Loucy (cell line): ENCODE results near the gene FNDC11.

ENCODE experiments used
- H2AFZ ChIP-seq: fragments of 200-600 bp; sonication (generic); 2 replicates; pipeline ENCODE4 v1.6.0; 2016; ENCODE audit warnings: antibody characterized with exemption, mild to moderate bottlenecking, low read length, moderate library complexity
- H3F3A ChIP-seq: fragments of 200-600 bp; 2 replicates; pipeline ENCODE4 v1.6.0; 2016; ENCODE audit warnings: antibody characterized with exemption, low read depth, mild to moderate bottlenecking
- H3K27me3 ChIP-seq: fragments of 200-600 bp; sonication (generic); 2 replicates; pipeline ENCODE4 v1.6.1; 2014; ENCODE audit warnings: low read length, mild to moderate bottlenecking; ENCODE audit not compliant: insufficient read depth, poor library complexity, severe bottlenecking
- H3K36me3 ChIP-seq: fragments of 200-600 bp; sonication (generic); 2 replicates; pipeline ENCODE4 v1.6.1; 2016; ENCODE audit warnings: low read length; ENCODE audit not compliant: insufficient read depth
- H3K4me1 ChIP-seq: fragments of 200-600 bp; sonication (generic); 2 replicates; pipeline ENCODE4 v1.5.1; 2014; ENCODE audit warnings: low read length, mild to moderate bottlenecking; ENCODE audit not compliant: insufficient read depth, poor library complexity, severe bottlenecking
- H3K4me2 ChIP-seq: fragments of 200-600 bp; sonication (generic); 2 replicates; pipeline ENCODE4 v1.6.0; 2014; ENCODE audit warnings: antibody characterized with exemption, low read length, low read depth, mild to moderate bottlenecking; ENCODE audit not compliant: poor library complexity, severe bottlenecking
- H3K4me3 ChIP-seq: fragments of 200-600 bp; sonication (generic); 2 replicates; pipeline ENCODE4 v1.5.1; 2014; ENCODE audit warnings: low read length, mild to moderate bottlenecking, mixed read lengths; ENCODE audit not compliant: poor library complexity, severe bottlenecking
- H3K79me2 ChIP-seq: fragments of 200-600 bp; sonication (generic); 2 replicates; pipeline ENCODE4 v1.6.1; 2014; ENCODE audit warnings: low read length; ENCODE audit not compliant: insufficient read depth
- H3K9ac ChIP-seq: fragments of 200-600 bp; sonication (generic); 2 replicates; pipeline ENCODE4 v1.6.0; 2014; ENCODE audit warnings: mild to moderate bottlenecking, low read depth, low read length, moderate library complexity; ENCODE audit not compliant: poor library complexity, severe bottlenecking
- H3K9me2 ChIP-seq: fragments of 200-600 bp; sonication (generic); replicated peaks from 2 replicates; pipeline ENCODE4 v1.6.1; 2016; ENCODE audit warnings: low read depth, low read length, mixed read lengths
- H3K9me3 ChIP-seq: fragments of 200-600 bp; sonication (generic); 2 replicates; pipeline ENCODE4 v1.6.1; 2014; ENCODE audit warnings: mild to moderate bottlenecking, antibody characterized with exemption, low read length, low read depth; ENCODE audit not compliant: insufficient read depth
- H4K20me1 ChIP-seq: fragments of 200-600 bp; sonication (generic); 2 replicates; pipeline ENCODE4 v1.6.0; 2014; ENCODE audit warnings: antibody characterized with exemption, low read length, mild to moderate bottlenecking; ENCODE audit not compliant: insufficient read depth, poor library complexity, severe bottlenecking
- CTCF ChIP-seq: fragments of 200-600 bp; sonication (generic); conservative IDR thresholded peaks from 2 replicates; pipeline ENCODE4 v1.5.1; 2014; ENCODE audit warnings: mild to moderate bottlenecking, antibody characterized with exemption, low read length
- EZH2phosphoT487 ChIP-seq: fragments of 200-600 bp; IDR thresholded peaks from 2 replicates; pipeline ENCODE4 v1.6.1; 2018; ENCODE audit warnings: antibody characterized with exemption, mild to moderate bottlenecking, moderate library complexity, borderline replicate concordance

Gene FNDC11

GRCh38 chr20:63577317-63577894 is 23.4 kb downstream of the FNDC11 start:
- H4K20me1 ChIP-seq = no peaks in the 10 kb centered on the region
- no peak overlapping the region for H3K9ac ChIP-seq
- TF ChIP-seq CTCF (no peak), EZH2phosphoT487 (no peak)
- H3F3A ChIP-seq = no peaks in the 10 kb centered on the region
- H3K4me3 ChIP-seq = no peak overlapping the region
- peaks cover 16% of the 10 kb centered on the region for H3K4me1 ChIP-seq
- no peaks in the 10 kb centered on the region for H3K9me2 ChIP-seq
- no peak overlapping the region for H3K4me2 ChIP-seq
- H2AFZ ChIP-seq = no peak overlapping the region
- no peaks in the 10 kb centered on the region for H3K27me3 ChIP-seq
- no peaks in the 10 kb centered on the region for H3K79me2 ChIP-seq
- no peaks in the 10 kb centered on the region for H3K36me3 ChIP-seq
- no peaks in the 10 kb centered on the region for H3K9me3 ChIP-seq

DNA sequence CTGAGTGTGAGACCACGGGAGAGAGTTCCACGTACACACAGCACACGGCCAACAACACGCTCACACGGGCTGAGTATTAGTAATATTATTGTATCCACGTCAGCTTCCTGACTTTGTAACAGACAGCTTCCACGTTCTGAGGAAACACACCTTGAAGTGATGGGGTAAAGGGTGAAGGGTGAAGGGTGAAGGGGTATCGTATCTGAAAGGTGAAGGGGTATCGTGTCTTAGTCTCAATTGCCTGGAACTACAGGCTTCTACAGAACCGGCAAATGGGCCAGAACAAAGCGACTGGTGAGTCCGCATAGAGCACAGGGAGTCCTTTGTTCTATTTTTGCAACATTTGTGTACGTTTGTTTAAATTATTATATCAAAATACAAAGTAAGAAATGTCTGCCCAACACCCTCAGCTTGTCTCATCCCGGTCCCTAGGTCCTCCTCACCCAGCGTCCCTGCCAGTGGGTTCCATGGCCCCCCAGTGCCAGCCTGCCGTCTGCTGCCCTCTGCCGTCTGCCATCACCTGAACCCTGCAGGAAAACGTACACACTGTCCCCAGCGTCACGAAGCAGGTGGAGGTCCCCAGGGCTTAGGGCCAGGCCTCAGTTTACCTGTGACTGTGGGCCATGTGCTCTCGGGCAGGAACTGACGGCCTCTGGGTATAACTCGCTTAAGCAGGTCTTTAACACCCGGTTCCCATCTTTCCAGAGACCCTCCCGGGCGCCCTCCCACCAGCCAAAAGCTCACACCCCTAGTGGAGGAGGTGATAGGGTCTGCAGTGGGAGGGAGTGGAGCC is 24.5 kb downstream of the FNDC11 start:
- no peaks in the 10 kb centered on the region for H4K20me1 ChIP-seq
- TF ChIP-seq EZH2phosphoT487 (no peak), CTCF (peak; percentile 58)
- H3K27me3 ChIP-seq = no peaks in the 10 kb centered on the region
- H3K9ac ChIP-seq = no peak overlapping the region
- H3K4me3 ChIP-seq = no peak overlapping the region
- H3K9me2 ChIP-seq = no peaks in the 10 kb centered on the region
- no peak overlapping the region for H2AFZ ChIP-seq
- no peaks in the 10 kb centered on the region for H3K9me3 ChIP-seq
- no peaks in the 10 kb centered on the region for H3K36me3 ChIP-seq
- H3K4me2 ChIP-seq = no peak overlapping the region
- H3K4me1 ChIP-seq = peaks cover 10% of the 10 kb centered on the region
- no peaks in the 10 kb centered on the region for H3K79me2 ChIP-seq
- H3F3A ChIP-seq = no peaks in the 10 kb centered on the region

DNA sequence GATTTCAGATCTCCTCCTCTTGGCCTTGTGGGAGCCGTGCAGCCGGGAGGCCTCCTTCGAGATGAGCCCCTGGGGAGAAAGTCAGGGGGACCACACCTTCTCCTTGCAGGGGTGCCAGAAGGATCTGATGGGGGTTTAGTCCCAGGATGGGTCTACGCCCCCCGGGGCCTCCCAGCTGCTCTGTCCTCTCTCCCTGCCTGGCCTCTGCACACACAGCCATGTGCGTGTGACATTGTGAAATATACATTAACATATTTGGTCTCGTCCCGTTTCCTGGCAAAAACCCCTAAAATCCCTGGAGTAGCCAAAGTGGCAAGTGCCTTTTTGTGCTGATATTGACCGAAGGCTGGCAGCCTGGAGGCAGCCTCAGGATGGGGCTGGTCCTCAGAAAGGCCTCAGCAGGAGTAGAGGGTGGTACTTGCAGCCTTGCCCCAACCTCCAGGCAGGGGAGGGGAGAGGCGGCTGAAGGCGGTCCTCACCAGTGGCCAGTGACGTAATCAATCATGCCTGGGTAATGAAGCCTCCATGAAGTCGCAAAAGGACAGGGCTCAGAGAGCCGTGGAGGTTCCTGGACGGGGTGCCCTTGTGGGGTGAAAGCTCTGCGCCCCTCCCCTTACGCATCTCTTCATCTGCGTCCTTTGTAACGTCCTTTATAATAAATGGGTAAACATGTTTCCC is 25.2 kb downstream of the FNDC11 start:
- Histone ChIP-seq H3K36me3 (no peaks in the 10 kb centered on the region), H3K4me2 (no peak overlapping the region), H3K9me2 (no peaks in the 10 kb centered on the region), H3K9me3 (no peaks in the 10 kb centered on the region), H3K27me3 (no peaks in the 10 kb centered on the region), H4K20me1 (no peaks in the 10 kb centered on the region), H3K4me3 (no peak overlapping the region), H2AFZ (no peak overlapping the region), H3K9ac (no peak overlapping the region), H3F3A (no peaks in the 10 kb centered on the region), H3K79me2 (no peaks in the 10 kb centered on the region), H3K4me1 (peaks cover 6% of the 10 kb centered on the region)
- no peak for TF ChIP-seq CTCF
- no peak for TF ChIP-seq EZH2phosphoT487
